Measurements from ENCODE around the gene MTG1.

DNA sequence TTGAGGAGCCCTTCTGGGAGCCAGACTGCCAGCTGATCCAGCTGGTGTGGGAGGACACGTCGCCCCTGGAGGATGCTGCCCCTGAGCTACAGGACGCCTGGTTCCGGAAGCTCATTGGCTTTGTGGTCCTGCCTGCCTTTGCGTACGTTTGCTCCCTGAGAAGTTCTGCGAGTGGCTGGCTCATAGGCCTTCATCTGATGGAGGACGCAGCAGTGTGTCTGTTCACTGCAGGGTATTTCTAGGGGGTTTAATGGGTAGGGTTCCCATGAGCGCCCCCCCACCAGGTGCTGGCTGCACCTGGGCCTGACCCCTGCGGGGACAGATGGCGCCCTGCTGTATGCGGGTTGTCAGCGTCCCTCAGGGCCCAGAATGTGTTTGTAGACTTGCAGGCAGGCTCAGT is 9.9 kb upstream of the MTG1 start:
- TF ChIP-seq, protein P1, sequence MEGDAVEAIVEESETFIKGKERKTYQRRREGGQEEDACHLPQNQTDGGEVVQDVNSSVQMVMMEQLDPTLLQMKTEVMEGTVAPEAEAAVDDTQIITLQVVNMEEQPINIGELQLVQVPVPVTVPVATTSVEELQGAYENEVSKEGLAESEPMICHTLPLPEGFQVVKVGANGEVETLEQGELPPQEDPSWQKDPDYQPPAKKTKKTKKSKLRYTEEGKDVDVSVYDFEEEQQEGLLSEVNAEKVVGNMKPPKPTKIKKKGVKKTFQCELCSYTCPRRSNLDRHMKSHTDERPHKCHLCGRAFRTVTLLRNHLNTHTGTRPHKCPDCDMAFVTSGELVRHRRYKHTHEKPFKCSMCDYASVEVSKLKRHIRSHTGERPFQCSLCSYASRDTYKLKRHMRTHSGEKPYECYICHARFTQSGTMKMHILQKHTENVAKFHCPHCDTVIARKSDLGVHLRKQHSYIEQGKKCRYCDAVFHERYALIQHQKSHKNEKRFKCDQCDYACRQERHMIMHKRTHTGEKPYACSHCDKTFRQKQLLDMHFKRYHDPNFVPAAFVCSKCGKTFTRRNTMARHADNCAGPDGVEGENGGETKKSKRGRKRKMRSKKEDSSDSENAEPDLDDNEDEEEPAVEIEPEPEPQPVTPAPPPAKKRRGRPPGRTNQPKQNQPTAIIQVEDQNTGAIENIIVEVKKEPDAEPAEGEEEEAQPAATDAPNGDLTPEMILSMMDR (IDR thresholded peaks at IDR 0.05), result no peak
- no peak for TF ChIP-seq EZH2 (IDR thresholded peaks at IDR 0.05; ENCODE audit: borderline replicate concordance, insufficient read depth, low read depth, low read length, poor library complexity, severe bottlenecking)

All from B cell (primary cell).